ENCODE measurements around the gene GLIS1.

GLIS1 gene

DNA sequence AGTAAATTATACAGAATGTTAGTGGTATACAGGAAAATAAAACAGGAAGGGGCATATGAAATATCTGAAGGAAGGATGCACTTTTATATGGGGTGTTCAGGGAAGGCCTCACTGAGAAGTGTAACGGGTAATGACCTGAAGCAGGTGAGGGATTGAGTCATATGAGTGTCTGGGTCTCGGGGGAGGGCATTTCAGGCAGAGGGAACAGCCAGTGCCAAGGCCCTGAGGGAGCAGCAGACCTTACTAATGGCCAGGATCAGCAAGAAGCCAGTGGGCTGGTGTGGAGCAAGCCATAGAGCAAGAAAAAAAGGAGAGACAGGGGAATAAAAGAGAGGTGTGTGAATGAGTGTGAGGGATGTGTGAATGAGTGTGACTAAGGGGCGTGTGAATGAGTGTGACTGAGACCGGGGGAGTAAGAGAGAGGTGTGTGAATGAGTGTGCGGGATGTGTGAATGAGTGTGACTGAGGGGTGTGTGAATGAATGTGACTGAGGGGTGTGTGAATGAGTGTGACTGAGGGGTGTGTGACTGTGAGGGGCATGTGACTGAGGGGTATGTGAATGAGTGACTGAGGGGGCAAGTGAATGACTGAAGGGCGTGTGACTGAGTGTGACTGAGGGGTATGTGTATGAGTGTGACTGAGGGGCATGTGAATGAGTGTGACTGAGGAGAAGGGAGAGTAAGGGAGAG, 107.2 kb downstream of the GLIS1 start:
- no peak for DNase-seq
- Histone ChIP-seq H3K4me1 (ENCODE audit: control insufficient read depth, insufficient read depth, low read length, poor library complexity, severe bottlenecking) (no peaks in the 10 kb centered on the region), H3K36me3 (ENCODE audit: control insufficient read depth, insufficient read depth, low read length) (no peaks in the 10 kb centered on the region), H3K27me3 (replicated peaks; ENCODE audit: control insufficient read depth, insufficient read depth, low read length, poor library complexity, severe bottlenecking) (no peaks in the 10 kb centered on the region), H3K27ac (ENCODE audit: insufficient read depth, low read length, poor library complexity, severe bottlenecking) (no peak overlapping the region), H3K9me3 (ENCODE audit: control insufficient read depth, low read length) (no peaks in the 10 kb centered on the region), H3K4me3 (ENCODE audit: insufficient read depth, low read depth, low read length, poor library complexity, severe bottlenecking) (no peak overlapping the region)

DNA sequence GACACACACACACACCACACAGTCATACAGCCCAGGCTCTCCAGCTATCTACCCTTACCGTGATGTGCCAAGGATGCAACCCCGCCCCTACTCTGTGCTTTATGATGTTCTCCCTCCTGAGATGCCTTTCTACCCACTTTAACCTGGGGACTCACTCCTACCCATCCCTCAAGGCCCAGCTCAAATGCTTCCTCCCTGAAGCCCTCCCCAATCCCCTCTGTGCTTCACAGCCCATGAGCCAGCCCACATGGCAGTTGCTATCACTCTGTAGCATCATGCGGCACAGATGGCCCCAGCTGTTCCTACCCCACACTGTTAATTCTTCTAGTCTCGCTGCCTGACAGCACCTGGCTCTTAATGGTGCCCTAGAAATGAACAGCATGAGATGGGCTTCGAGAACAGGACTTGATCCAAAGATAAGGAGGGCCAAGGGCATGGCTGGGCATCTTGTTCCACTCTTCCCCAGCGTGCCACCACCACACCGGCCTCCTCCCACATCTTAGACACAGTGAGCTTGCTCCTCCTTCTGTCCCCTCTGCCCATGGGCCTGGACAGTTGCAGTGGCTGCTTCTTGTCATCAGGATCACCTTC, 109.8 kb downstream of the GLIS1 start:
- H3K4me3 ChIP-seq (ENCODE audit: insufficient read depth, low read depth, low read length, poor library complexity, severe bottlenecking) = no peak overlapping the region
- no peak for DNase-seq
- H3K4me1 ChIP-seq (ENCODE audit: control insufficient read depth, insufficient read depth, low read length, poor library complexity, severe bottlenecking) = no peaks in the 10 kb centered on the region
- H3K27ac ChIP-seq (ENCODE audit: insufficient read depth, low read length, poor library complexity, severe bottlenecking) = no peak overlapping the region
- H3K9me3 ChIP-seq (ENCODE audit: control insufficient read depth, low read length) = no peaks in the 10 kb centered on the region
- H3K27me3 ChIP-seq (replicated peaks; ENCODE audit: control insufficient read depth, insufficient read depth, low read length, poor library complexity, severe bottlenecking) = no peaks in the 10 kb centered on the region
- H3K36me3 ChIP-seq (ENCODE audit: control insufficient read depth, insufficient read depth, low read length) = no peaks in the 10 kb centered on the region

DNA sequence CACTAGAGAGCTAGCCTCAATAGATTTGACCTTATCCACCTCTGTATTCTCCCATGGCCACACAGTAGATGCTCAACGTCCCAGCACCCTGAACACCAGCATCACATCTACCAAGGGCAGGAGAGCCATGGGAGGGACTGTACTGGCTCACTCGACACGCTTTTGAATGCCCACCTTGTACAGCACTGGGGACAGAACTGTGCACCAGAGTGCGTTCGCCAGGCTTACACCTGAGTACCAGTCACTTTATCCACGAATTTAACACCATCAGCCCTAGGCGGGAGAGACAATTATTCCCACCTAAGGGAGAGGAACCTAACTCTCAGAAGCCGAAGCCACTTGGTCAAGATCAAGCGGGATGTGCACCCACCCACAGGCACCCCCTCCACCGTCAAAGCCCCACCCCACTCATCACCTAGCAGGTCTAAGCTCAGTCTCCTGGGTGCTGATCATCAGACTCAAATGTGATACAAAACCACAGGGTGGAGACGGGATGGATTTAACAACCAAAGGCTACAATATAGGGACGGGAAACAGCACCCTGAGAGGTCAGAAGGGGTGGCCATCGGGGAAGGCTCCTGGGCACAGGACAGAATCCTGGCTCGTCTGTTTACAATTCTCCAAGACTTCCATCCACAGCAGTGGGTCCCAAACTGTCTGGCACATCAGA, 110.5 kb downstream of the GLIS1 start:
- no peak for DNase-seq
- H3K27me3 ChIP-seq (replicated peaks; ENCODE audit: control insufficient read depth, insufficient read depth, low read length, poor library complexity, severe bottlenecking) = no peaks in the 10 kb centered on the region
- H3K27ac ChIP-seq (ENCODE audit: insufficient read depth, low read length, poor library complexity, severe bottlenecking) = no peak overlapping the region
- no peaks in the 10 kb centered on the region for H3K4me1 ChIP-seq (ENCODE audit: control insufficient read depth, insufficient read depth, low read length, poor library complexity, severe bottlenecking)
- no peak overlapping the region for H3K4me3 ChIP-seq (ENCODE audit: insufficient read depth, low read depth, low read length, poor library complexity, severe bottlenecking)
- H3K9me3 ChIP-seq (ENCODE audit: control insufficient read depth, low read length) = no peaks in the 10 kb centered on the region
- H3K36me3 ChIP-seq (ENCODE audit: control insufficient read depth, insufficient read depth, low read length) = no peaks in the 10 kb centered on the region

DNA sequence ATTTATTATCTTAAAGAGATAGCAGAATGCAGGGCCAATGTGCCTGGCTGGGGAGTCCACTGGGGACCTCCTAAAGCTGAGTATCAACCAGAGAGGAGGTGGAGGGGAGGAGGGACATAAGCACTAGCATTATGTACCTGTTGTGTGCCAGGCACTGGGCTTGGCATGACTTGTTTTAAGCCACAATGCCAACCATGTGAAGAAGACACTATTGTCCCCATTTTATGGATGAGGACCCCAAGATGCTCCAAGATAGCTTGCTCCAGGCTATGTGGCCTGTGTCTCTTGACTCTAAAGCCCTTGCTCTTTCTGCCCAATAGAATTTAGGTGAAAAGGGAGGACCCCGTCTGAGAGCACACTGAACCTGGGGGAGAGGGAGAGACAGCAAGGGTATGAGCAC, 111.3 kb downstream of the GLIS1 start:
- no peaks in the 10 kb centered on the region for H3K4me1 ChIP-seq (ENCODE audit: control insufficient read depth, insufficient read depth, low read length, poor library complexity, severe bottlenecking)
- H3K4me3 ChIP-seq (ENCODE audit: insufficient read depth, low read depth, low read length, poor library complexity, severe bottlenecking) = no peak overlapping the region
- no peak overlapping the region for H3K27ac ChIP-seq (ENCODE audit: insufficient read depth, low read length, poor library complexity, severe bottlenecking)
- no peaks in the 10 kb centered on the region for H3K36me3 ChIP-seq (ENCODE audit: control insufficient read depth, insufficient read depth, low read length)
- H3K9me3 ChIP-seq (ENCODE audit: control insufficient read depth, low read length) = no peaks in the 10 kb centered on the region
- no peak for DNase-seq
- H3K27me3 ChIP-seq (replicated peaks; ENCODE audit: control insufficient read depth, insufficient read depth, low read length, poor library complexity, severe bottlenecking) = no peaks in the 10 kb centered on the region

DNA sequence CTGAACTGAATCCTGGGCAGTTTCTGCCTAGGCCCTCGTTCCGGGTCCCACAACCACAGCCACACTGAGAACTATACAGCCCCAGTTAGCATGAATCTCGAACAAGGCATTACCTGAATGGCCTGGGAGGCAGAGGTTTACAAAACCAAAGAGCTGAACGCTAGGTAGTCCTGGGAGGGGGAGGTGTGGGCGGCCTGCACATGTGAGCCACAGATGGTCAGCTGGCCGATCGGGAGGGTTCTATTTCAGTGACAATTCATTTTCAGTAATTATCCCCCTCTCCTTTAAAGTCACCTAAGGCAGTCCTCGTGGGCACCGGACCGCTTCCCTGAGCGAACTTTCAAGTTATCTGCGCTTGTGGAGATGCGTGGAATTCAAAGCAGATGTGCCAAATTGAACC, 111.9 kb downstream of the GLIS1 start:
- H3K9me3 ChIP-seq (ENCODE audit: control insufficient read depth, low read length) = no peaks in the 10 kb centered on the region
- no peaks in the 10 kb centered on the region for H3K36me3 ChIP-seq (ENCODE audit: control insufficient read depth, insufficient read depth, low read length)
- H3K27ac ChIP-seq (ENCODE audit: insufficient read depth, low read length, poor library complexity, severe bottlenecking) = no peak overlapping the region
- no peak for DNase-seq
- no peaks in the 10 kb centered on the region for H3K27me3 ChIP-seq (replicated peaks; ENCODE audit: control insufficient read depth, insufficient read depth, low read length, poor library complexity, severe bottlenecking)
- H3K4me1 ChIP-seq (ENCODE audit: control insufficient read depth, insufficient read depth, low read length, poor library complexity, severe bottlenecking) = no peaks in the 10 kb centered on the region
- H3K4me3 ChIP-seq (ENCODE audit: insufficient read depth, low read depth, low read length, poor library complexity, severe bottlenecking) = no peak overlapping the region

DNA sequence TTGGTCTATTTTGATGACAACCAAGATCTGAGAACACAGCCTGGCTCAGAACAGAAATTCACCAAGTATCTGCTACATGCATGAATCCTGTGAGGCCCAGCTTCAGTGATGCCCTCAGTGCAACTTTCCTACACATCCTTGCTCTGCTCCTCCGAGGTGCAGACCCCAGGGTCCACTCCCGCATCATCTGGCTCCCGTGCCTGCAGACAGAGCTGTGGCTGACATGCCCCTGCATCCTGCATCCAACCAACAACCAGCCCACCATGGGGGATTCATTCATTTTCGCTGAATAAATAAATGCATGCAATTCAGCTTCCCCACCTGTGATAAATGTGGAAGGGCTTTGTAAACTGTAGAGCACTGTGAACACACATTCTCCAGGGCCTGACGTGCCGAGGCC, 112.3 kb downstream of the GLIS1 start:
- DNase-seq = no peak
- H3K9me3 ChIP-seq (ENCODE audit: control insufficient read depth, low read length) = no peaks in the 10 kb centered on the region
- H3K36me3 ChIP-seq (ENCODE audit: control insufficient read depth, insufficient read depth, low read length) = no peaks in the 10 kb centered on the region
- H3K4me3 ChIP-seq (ENCODE audit: insufficient read depth, low read depth, low read length, poor library complexity, severe bottlenecking) = no peak overlapping the region
- no peaks in the 10 kb centered on the region for H3K4me1 ChIP-seq (ENCODE audit: control insufficient read depth, insufficient read depth, low read length, poor library complexity, severe bottlenecking)
- no peaks in the 10 kb centered on the region for H3K27me3 ChIP-seq (replicated peaks; ENCODE audit: control insufficient read depth, insufficient read depth, low read length, poor library complexity, severe bottlenecking)
- H3K27ac ChIP-seq (ENCODE audit: insufficient read depth, low read length, poor library complexity, severe bottlenecking) = no peak overlapping the region

DNA sequence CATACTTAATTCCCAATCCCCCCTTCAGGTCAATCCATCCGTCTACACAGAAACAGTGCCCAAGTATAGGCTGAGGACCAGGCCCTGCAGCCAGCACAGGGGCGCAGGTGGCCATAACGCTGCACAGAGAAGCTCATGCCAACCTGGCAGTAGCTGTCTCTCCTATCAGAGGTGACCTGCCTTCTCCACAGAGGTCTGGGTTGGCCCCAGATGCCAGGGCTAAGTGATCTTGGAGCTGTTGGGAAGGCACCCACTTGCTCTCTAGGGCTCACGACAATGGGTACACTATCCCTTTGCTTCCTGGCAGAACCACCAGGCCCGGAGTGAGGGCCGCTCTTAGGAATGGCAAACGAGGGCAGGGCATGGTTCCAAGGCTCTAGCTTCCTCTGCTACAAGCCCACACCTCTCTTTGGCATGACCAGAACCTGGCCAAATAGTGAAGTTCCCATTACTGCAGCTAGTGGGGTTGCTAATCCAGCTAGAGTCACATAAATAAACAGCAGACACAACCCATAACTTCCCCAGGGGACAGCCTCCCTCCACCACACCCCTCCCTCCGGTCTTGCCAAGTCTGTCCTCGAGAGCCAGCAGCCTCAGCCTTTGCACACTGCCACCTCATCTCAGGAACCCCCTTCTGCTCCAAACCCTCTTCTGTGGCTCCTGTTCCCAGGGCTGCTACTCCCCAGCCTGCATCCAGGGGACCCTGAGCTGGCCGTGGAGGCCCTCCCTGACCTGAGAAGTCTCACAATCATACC, 113.0 kb downstream of the GLIS1 start:
- no peaks in the 10 kb centered on the region for H3K4me1 ChIP-seq (ENCODE audit: control insufficient read depth, insufficient read depth, low read length, poor library complexity, severe bottlenecking)
- H3K27me3 ChIP-seq (replicated peaks; ENCODE audit: control insufficient read depth, insufficient read depth, low read length, poor library complexity, severe bottlenecking) = no peaks in the 10 kb centered on the region
- H3K36me3 ChIP-seq (ENCODE audit: control insufficient read depth, insufficient read depth, low read length) = no peaks in the 10 kb centered on the region
- no peak overlapping the region for H3K27ac ChIP-seq (ENCODE audit: insufficient read depth, low read length, poor library complexity, severe bottlenecking)
- H3K4me3 ChIP-seq (ENCODE audit: insufficient read depth, low read depth, low read length, poor library complexity, severe bottlenecking) = no peak overlapping the region
- no peak for DNase-seq
- H3K9me3 ChIP-seq (ENCODE audit: control insufficient read depth, low read length) = no peaks in the 10 kb centered on the region

DNA sequence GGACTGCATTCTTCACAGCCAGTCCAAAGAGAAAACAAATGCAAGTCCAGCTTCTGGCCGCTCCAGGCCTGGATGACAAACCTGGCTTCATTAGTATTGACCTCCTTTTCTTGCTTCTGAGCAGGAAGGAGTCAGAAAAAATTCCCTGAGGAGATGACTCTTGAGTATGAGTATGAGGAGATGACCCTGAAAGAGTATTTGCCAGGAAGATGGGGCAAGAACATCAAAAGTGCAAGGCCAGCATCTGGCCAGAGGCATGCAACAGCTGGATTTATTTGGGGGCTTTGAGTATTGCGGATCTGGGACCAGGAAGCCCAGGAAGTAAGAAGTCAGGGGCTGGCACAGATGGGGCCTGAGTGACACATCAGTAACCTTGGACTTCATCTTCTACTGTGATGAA, 113.9 kb downstream of the GLIS1 start:
- no peaks in the 10 kb centered on the region for H3K4me1 ChIP-seq (ENCODE audit: control insufficient read depth, insufficient read depth, low read length, poor library complexity, severe bottlenecking)
- H3K4me3 ChIP-seq (ENCODE audit: insufficient read depth, low read depth, low read length, poor library complexity, severe bottlenecking) = no peak overlapping the region
- no peaks in the 10 kb centered on the region for H3K36me3 ChIP-seq (ENCODE audit: control insufficient read depth, insufficient read depth, low read length)
- H3K9me3 ChIP-seq (ENCODE audit: control insufficient read depth, low read length) = no peaks in the 10 kb centered on the region
- no peak overlapping the region for H3K27ac ChIP-seq (ENCODE audit: insufficient read depth, low read length, poor library complexity, severe bottlenecking)
- no peaks in the 10 kb centered on the region for H3K27me3 ChIP-seq (replicated peaks; ENCODE audit: control insufficient read depth, insufficient read depth, low read length, poor library complexity, severe bottlenecking)
- DNase-seq = no peak

DNA sequence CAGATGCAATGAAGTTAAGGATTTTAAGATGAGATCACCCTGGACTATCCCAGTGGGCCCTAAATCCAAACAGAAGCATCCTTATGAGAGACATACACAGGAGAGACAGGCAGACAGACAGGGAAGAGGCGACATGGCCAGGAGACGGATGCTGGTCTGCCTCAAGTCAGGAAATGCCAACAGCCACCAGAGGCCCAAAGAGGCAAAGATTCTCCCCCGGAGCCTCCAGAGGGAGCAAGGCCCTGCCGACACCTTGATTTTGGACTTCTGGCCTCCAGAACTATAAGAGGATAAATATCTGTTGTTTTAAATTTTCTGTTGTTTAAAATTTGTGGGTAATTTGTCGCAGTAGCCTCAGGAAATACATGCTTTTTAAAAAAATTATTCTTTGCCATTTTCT, 116.4 kb downstream of the GLIS1 start:
- H3K27ac ChIP-seq (ENCODE audit: insufficient read depth, low read length, poor library complexity, severe bottlenecking) = no peak overlapping the region
- no peaks in the 10 kb centered on the region for H3K4me1 ChIP-seq (ENCODE audit: control insufficient read depth, insufficient read depth, low read length, poor library complexity, severe bottlenecking)
- no peaks in the 10 kb centered on the region for H3K9me3 ChIP-seq (ENCODE audit: control insufficient read depth, low read length)
- H3K36me3 ChIP-seq (ENCODE audit: control insufficient read depth, insufficient read depth, low read length) = no peaks in the 10 kb centered on the region
- no peak overlapping the region for H3K4me3 ChIP-seq (ENCODE audit: insufficient read depth, low read depth, low read length, poor library complexity, severe bottlenecking)
- H3K27me3 ChIP-seq (replicated peaks; ENCODE audit: control insufficient read depth, insufficient read depth, low read length, poor library complexity, severe bottlenecking) = no peaks in the 10 kb centered on the region
- no peak for DNase-seq

DNA sequence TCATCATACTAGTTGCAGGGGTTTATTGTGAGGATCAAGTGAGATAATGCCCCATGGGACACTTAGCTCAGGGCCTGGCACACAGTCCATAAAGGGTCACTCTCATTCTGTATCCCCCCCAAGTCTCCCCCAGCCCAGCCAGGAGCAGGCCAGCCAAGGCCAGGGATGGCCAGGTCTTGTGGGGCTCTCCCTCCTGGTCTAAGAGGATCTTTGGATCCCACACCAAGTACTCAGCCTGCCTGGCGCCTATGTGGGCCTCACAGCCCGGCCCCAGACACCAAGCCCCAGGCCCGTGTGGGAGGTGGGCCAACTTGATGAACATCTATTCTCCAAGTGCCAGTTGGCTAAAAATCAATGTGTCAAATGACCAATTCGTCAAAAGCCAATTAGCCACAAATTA, 117.8 kb downstream of the GLIS1 start:
- no peaks in the 10 kb centered on the region for H3K36me3 ChIP-seq (ENCODE audit: control insufficient read depth, insufficient read depth, low read length)
- H3K4me3 ChIP-seq (ENCODE audit: insufficient read depth, low read depth, low read length, poor library complexity, severe bottlenecking) = no peak overlapping the region
- no peaks in the 10 kb centered on the region for H3K9me3 ChIP-seq (ENCODE audit: control insufficient read depth, low read length)
- no peak for DNase-seq
- H3K27me3 ChIP-seq (replicated peaks; ENCODE audit: control insufficient read depth, insufficient read depth, low read length, poor library complexity, severe bottlenecking) = no peaks in the 10 kb centered on the region
- no peaks in the 10 kb centered on the region for H3K4me1 ChIP-seq (ENCODE audit: control insufficient read depth, insufficient read depth, low read length, poor library complexity, severe bottlenecking)
- no peak overlapping the region for H3K27ac ChIP-seq (ENCODE audit: insufficient read depth, low read length, poor library complexity, severe bottlenecking)

Data from effector memory CD4-positive, alpha-beta T cell (primary cell).